Measurements from ENCODE around the gene POLD2. TPM values are rescaled to one million over a fixed set of nuclear protein-coding genes. Genes with fewer than 3 reads are reported as not detected.
A peak's percentile ranks its signal among the peaks of the same experiment; 100 is the strongest.

POLD2 gene
- total and polyA plus RNA-seq, 2 of the 13 experiments (the other 11 are each of a cell fraction or from before 2014, with no cell fraction given) = 87.6 to 95.1 TPM

GRCh38 chr7:44099669-44100068 lies 23.7 kb downstream of the POLD2 start:
- H3K4me1 ChIP-seq (ENCODE audit: insufficient read depth, low read length) = peaks cover 64% of the 10 kb centered on the region
- no peaks in the 10 kb centered on the region for H3K79me2 ChIP-seq (ENCODE audit: insufficient read depth, low read length)
- no TSS peak for BruUV-seq (replicated peaks)
- H3K4me2 ChIP-seq (ENCODE audit: low read depth, low read length) = peak overlapping the region; percentile 88; the same call in 1 of the 2 replicates
- H3K27me3 ChIP-seq (ENCODE audit: control insufficient read depth in 1 of 2, insufficient read depth in 2 of 2, low read length in 2 of 2) = peaks cover 2 to 15% of the 10 kb centered on the region in 2 experiments; a peak in 1 of 5 replicates
- FAIRE-seq (no peak), DNase-seq (ENCODE audit: low spot score) (no peak), ATAC-seq (no peak)
- 81% methylated on average over 4 of the region's 4 CpGs for WGBS (ENCODE audit: low lambda C conversion rate)
- no peak overlapping the region for H2AFZ ChIP-seq (ENCODE audit: low read length)
- in situ Hi-C loops (cut with HindIII; ENCODE audit: extremely low pct_ligation_motif_present, low pct_unique_long_range_greater_than_20kb) (no loop called here), intact Hi-C loops (cut with micrococcal nuclease; ENCODE audit: unreplicated experiment) (no loop called here)
- no peaks in the 10 kb centered on the region for H3K36me3 ChIP-seq (replicated peaks in 1 of 2; ENCODE audit: control insufficient read depth in 1 of 2, insufficient read depth in 2 of 2, low read length in 2 of 2)
- H3K9me3 ChIP-seq (ENCODE audit: low read length) = no peaks in the 10 kb centered on the region
- H4K20me1 ChIP-seq (ENCODE audit: insufficient read depth, low read length) = no peaks in the 10 kb centered on the region
- ChIA-PET POLR2A (no interaction called here), CTCF (ENCODE audit: low intra/inter-chr PET ratio, low total read pairs) (no interaction called here)
- H3K9ac ChIP-seq (ENCODE audit: insufficient read depth, low read depth, low read length) = no peak overlapping the region
- H3K27ac ChIP-seq (ENCODE audit: extremely low read length, insufficient read depth, low read length) = no peak overlapping the region
- H3K4me3 ChIP-seq (replicated peaks in 1 of 3; ENCODE audit: insufficient read depth in 1 of 3, low read depth in 2 of 3, low read length in 3 of 3) = no peak overlapping the region; a peak in 1 of 6 replicates
- no peak for TF ChIP-seq MAFG (CRISPR knock-in tag; IDR thresholded peaks at IDR 0.05)
- no peak for TF ChIP-seq ZMAT3 (CRISPR knock-in tag; conservative IDR thresholded peaks at IDR 0.05)
- TF ChIP-seq BCL6 (CRISPR knock-in tag; IDR thresholded peaks at IDR 0.05) = no peak
- no peak for TF ChIP-seq NCOR1 (IDR thresholded peaks at IDR 0.05; ENCODE audit: borderline replicate concordance, low read length)
- TF ChIP-seq WIZ (CRISPR knock-in tag; IDR thresholded peaks at IDR 0.05) = no peak
- TF ChIP-seq ZNF512 (CRISPR knock-in tag; IDR thresholded peaks at IDR 0.05) = no peak
- no peak for TF ChIP-seq ZNF225 (CRISPR knock-in tag; IDR thresholded peaks at IDR 0.05)
- no peak for TF ChIP-seq ZNF740 (CRISPR knock-in tag; IDR thresholded peaks at IDR 0.05)
- TF ChIP-seq HHEX (CRISPR knock-in tag; IDR thresholded peaks at IDR 0.05) = no peak
- no peak for TF ChIP-seq YEATS4 (CRISPR knock-in tag; IDR thresholded peaks at IDR 0.05; ENCODE audit: borderline replicate concordance)
- TF ChIP-seq ZNF333 (CRISPR knock-in tag; IDR thresholded peaks at IDR 0.05; ENCODE audit: borderline replicate concordance) = no peak
- TF ChIP-seq ZNF749 (CRISPR knock-in tag; IDR thresholded peaks at IDR 0.05; ENCODE audit: borderline replicate concordance) = no peak
- TF ChIP-seq ZBED4 (CRISPR knock-in tag; IDR thresholded peaks at IDR 0.05; ENCODE audit: borderline replicate concordance) = no peak
- no peak for TF ChIP-seq XBP1 (CRISPR knock-in tag; IDR thresholded peaks at IDR 0.05)
- TF ChIP-seq PAX8 (CRISPR knock-in tag; IDR thresholded peaks at IDR 0.05; ENCODE audit: borderline replicate concordance) = no peak
- TF ChIP-seq ZNF33B (CRISPR knock-in tag; IDR thresholded peaks at IDR 0.05) = no peak
